GM18907 (cell line): ENCODE data around the gene ORC5.

Experiments used
- ATAC-seq: cut with Tn5 transposase; IDR thresholded peaks from one replicate; pipeline ENCODE4 v1.9.1; 2021; ENCODE audit warnings: mild to moderate bottlenecking, moderate library complexity; ENCODE audit not compliant: unreplicated experiment

Gene ORC5

GRCh38 chr7:104130726-104131125, 77.1 kb downstream of the ORC5 start:
- no peak for ATAC-seq

DNA sequence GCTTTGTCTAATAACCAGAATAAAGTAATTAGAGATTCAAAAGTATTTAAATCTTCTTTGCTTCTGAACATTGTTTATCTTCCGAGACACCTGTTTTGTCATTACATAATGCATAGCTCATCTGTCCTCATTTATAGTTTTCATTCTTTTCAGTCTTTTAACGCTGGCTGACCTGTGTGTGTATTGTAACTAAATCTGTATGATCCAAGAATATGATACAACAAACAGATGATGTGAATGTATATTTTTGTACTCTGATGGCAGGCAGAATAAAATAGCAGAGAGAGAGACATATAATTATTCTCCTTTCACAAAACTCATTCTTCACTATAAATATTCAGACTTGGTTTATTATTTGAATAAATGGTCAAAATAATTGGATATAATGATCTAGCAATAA, 80.6 kb downstream of the ORC5 start:
- ATAC-seq: no peak

GRCh38 chr7:104126411-104126841, 81.4 kb downstream of the ORC5 start:
- no peak for ATAC-seq

DNA sequence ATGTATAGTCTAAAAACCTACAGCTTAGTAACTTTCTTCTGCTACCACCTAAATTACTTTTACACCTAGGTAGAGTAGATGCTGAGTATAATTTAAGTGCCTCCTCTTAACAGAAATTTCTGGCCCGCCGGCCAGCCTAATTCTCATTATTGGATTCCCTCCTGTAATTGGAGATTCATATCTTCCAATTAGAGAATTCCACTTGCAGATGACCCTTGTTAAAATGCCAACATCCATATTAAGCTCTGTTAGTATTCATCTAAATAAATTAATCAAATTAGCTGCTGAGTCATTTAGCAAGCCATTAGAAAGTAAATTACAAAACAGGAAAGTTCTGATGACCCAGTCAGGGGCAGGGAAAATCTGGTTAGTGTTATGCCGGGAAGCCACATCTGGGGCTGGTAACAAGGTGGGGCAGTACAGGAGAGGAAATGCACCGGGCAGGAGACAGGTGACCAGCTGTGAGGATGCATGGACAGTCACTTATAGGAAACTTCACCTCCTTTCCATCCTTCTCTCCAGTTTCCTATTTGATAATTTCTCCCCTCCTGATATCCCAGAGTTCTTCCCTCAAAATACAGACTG, 82.8 kb downstream of the ORC5 start:
- ATAC-seq: no peak

DNA sequence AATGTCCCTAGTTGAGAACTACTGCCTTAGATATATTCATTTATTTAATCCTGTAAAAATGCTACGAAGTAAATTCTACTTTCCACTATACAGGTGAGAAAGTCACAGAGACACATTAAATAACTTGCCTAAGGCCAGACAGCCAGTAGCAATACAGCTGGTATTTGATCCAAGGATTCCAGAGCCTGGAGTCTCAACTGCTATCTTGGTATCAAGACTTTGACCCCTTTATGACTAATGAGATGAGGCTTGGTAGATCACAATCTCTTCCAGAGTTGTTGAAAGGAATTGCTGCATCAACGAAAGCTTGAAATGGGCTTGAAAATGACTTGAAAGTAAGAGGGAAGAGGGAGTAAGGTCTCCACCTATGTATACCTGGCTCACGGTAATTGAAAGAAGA, 83.3 kb downstream of the ORC5 start:
- ATAC-seq: no peak

DNA sequence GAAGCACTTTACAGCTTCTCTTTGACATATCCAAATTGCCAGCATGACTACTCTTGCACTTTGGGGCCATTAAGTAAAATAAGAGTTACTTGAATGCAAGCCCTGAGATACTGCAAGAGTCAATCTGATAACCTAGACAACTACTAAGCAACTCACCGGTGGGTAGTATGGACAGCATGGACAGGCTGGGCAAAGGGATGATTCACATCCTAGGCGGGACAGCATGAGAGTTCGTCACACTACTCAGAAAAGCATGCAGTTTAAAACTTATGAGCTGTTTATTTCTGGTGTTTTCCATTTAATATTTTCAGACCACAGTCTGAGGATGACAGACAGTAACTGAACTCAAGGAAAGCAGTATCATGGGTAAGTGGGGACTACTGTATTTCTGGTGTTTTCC, 84.0 kb downstream of the ORC5 start:
- ATAC-seq: no peak

GRCh38 chr7:104113788-104114187, 94.0 kb downstream of the ORC5 start:
- ATAC-seq: no peak

DNA sequence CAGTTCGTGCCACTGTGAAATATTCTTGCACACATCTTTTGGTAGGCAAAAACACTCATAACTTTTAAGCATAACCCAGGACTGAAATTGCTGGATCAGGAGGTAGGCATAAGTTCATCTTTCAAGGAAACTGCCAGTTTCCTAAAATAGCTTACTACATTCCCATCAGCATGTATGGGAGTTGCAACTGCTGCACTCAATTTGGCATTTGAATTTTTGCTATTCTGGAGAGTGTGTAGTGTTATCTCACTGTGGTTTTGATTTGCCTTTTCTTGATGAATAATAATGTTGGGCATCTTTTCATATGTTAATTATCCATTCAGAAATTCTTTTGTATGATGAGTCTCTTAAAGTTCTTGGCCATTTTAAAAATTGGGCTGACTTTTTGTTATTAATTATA, 95.2 kb downstream of the ORC5 start:
- ATAC-seq: no peak

GRCh38 chr7:104111271-104111670, 96.5 kb downstream of the ORC5 start:
- ATAC-seq: no peak

- ATAC-seq: no peak
Observed at GRCh38 chr7:104106108-104106905, 101.5 kb downstream of the ORC5 start.

DNA sequence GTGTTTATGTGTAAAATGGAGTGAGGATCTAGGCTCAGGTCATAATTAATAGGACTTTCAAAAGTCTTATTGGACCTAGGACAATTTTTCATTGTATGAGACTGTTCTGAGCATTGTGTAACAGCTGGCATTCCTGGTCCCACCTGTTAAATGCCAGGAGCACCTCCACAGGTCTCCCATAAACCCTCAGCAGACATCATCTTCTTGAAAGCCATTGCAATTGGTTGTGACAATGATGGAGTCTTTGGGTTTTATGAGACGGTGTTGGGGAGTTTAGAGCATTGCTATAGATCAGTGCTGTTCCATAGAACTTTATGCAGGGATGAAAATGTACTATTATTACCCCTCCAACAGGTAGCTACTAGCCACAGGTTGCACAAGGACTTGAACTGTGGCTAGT, 108.9 kb downstream of the ORC5 start:
- ATAC-seq: no peak

- ATAC-seq: no peak
Observed at GRCh38 chr7:104096683-104097082, 111.1 kb downstream of the ORC5 start.

DNA sequence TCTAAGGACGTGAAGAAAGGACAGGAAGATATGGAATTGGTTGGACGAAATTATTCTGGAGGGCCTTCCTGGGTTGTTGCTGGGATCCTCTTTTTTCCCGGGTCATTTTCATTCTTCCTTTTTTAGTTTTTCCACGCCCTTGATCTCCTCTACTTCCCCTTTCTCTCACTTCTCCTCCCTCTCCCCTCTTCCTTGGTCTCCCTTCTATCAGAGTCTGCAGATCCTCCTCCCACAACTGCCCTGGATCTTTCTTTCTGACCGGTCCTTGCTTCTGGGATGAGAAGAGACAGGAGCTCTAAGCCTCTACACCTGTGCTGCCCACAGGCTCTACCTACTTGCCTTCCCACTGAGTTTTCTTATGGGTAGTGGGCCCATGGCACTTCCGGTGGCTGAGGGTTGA, 114.7 kb downstream of the ORC5 start:
- ATAC-seq: no peak

DNA sequence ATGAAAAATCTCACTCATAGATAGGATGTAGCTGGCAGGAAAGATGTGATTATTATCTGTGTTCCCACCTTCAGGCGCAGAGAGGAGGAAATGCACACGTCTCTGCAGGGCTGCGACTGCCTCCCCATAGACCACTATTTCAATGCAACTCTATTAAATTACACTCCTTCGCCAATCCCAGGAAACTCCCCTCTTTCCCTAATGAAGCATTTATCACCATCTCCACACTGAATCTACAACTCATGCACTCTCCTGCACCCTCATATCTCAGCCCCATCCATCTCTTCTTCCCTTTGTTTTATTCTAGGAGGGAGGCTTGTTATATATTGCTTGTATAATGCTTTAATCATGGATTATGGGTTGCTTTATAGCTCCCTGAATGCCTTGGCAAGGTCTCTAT, 116.6 kb downstream of the ORC5 start:
- no peak for ATAC-seq

DNA sequence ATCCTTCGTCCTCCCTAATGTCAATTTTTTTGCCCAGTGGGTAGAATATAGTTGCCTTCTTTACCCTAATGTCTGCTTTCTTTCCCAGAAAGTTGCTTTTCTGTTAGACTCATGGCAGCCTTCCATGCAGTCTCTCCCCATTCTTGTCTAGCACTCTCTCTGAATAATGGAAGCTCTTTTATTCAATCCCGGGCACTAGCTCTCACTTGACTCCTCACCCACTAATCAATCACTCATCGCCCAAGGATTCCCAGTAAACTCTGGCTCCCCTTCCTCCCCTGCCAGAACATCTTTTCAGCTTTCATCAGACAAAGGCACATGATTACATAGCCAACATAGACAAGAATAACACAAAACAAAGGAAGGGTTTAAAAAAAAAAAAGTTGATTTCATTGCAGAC, 118.2 kb downstream of the ORC5 start:
- no peak for ATAC-seq

- ATAC-seq: no peak
Observed at GRCh38 chr7:104089061-104089460, 118.8 kb downstream of the ORC5 start.
